K562 (cell line): Measurements from ENCODE around the gene ORAI1. TPM values are rescaled to one million over a fixed set of nuclear protein-coding genes. Genes with fewer than 3 reads are reported as not detected.

ENCODE experiments used
- ATF7 ChIP-seq: fragments of 450-650 bp; IDR thresholded peaks from 2 replicates; pipeline ENCODE4 v1.7.1; 2014; ENCODE audit warnings: mild to moderate bottlenecking, moderate library complexity
- CBX2 ChIP-seq: fragments of 200-600 bp; sonication (generic); IDR thresholded peaks from one replicate; pipeline ENCODE4 v1.6.1; 2012; ENCODE audit warnings: mild to moderate bottlenecking, low read length, inconsistent platforms; ENCODE audit not compliant: insufficient read depth, poor library complexity, severe bottlenecking
- CCAR2 ChIP-seq: fragments of 200-400 bp; formaldehyde crosslinking; IDR thresholded peaks from 2 replicates; pipeline ENCODE4 v1.6.1; 2017; ENCODE audit warnings: mild to moderate bottlenecking, low read depth, low read length
- HDAC2 ChIP-seq: fragments of 450-650 bp; IDR thresholded peaks from 2 replicates; pipeline ENCODE4 v1.6.1; 2016; ENCODE audit warnings: mild to moderate bottlenecking
- HEY1 ChIP-seq: fragments of 250-450 bp; sonication (Bioruptor Pico); IDR thresholded peaks from 2 replicates; pipeline ENCODE4 v1.5.0; 2020; ENCODE audit warnings: mild to moderate bottlenecking, moderate library complexity, borderline replicate concordance
- MCM7 ChIP-seq, 2 experiments: fragments of 450-650 bp; IDR thresholded peaks; 2 replicates each; pipeline ENCODE4 v1.6.1; 2016 to 2018
- NCOA2 ChIP-seq, 2 experiments: fragments of 450-650 bp; IDR thresholded peaks; 2 replicates each; pipeline ENCODE4 v1.6.1; 2018; ENCODE audit warnings: mild to moderate bottlenecking in 2 of 2, moderate library complexity in 1 of 2; ENCODE audit not compliant: partially characterized antibody in 2 of 2
- NFATC3 ChIP-seq: fragments of 450-650 bp; IDR thresholded peaks from 2 replicates; pipeline ENCODE4 v1.6.1; 2017; ENCODE audit warnings: mild to moderate bottlenecking
- NFE2L1 ChIP-seq: fragments of 450-650 bp; IDR thresholded peaks from 2 replicates; pipeline ENCODE4 v1.6.1; 2016; ENCODE audit warnings: missing genetic modification characterization, low read depth, mild to moderate bottlenecking, missing compliant biosample characterization, moderate library complexity, borderline replicate concordance
- POLR2B ChIP-seq: fragments of 450-650 bp; IDR thresholded peaks from 2 replicates; pipeline ENCODE4 v1.6.1; 2018; ENCODE audit warnings: low read depth; ENCODE audit not compliant: partially characterized antibody
- PRMT5 ChIP-seq: sonication (generic); formaldehyde crosslinking; IDR thresholded peaks from 2 replicates; pipeline ENCODE4 v1.5.0; 2020; ENCODE audit warnings: missing genetic modification reagents
- RFX5 ChIP-seq: IDR thresholded peaks from 2 replicates; pipeline ENCODE4 v1.6.1; 2011; ENCODE audit warnings: low read depth, mild to moderate bottlenecking, improper control_type of control experiment, low read length
- SLC30A9 ChIP-seq: fragments of 250-450 bp; sonication (Bioruptor Pico); IDR thresholded peaks from 2 replicates; pipeline ENCODE4 v1.8.0; 2022; ENCODE audit warnings: mild to moderate bottlenecking, moderate library complexity
- ZBED1 ChIP-seq: IDR thresholded peaks from 2 replicates; pipeline ENCODE4 v1.6.1; 2014
- ZBTB17 ChIP-seq: fragments of 450-650 bp; formaldehyde crosslinking; IDR thresholded peaks from 2 replicates; pipeline ENCODE4 v1.4.0; 2020; ENCODE audit warnings: mild to moderate bottlenecking
- ZNF175 ChIP-seq: fragments of 200-800 bp; sonication (Bioruptor generic); IDR thresholded peaks from 2 replicates; pipeline ENCODE4 v1.6.1; 2016; ENCODE audit warnings: low read depth, mild to moderate bottlenecking, missing genetic modification characterization, missing compliant biosample characterization
- ZNF347 ChIP-seq: fragments of 450-650 bp; formaldehyde crosslinking; IDR thresholded peaks from 2 replicates; pipeline ENCODE4 v1.4.0; 2020; ENCODE audit warnings: low read depth, mild to moderate bottlenecking, moderate library complexity
- ZNF717 ChIP-seq: fragments of 250-450 bp; sonication (Bioruptor Pico); IDR thresholded peaks from 2 replicates; pipeline ENCODE4 v1.5.0; 2021
- polyA plus RNA-seq, 8 experiments: library from polyadenylated mRNA; depleted of rRNA in 4 of 8; stranded (reverse) in 5 of 8; unstranded in 3 of 8; fragments of >200 nt; fragmentation: Nextera tagmentation in 2 of 8; fragmentation: Illumina TruSeq in 1 of 8; extraction: Ambion mirVana in 2 of 8; extraction: Trizol in 1 of 8; gene quantifications; 2 replicates each; pipeline versions ENCODE4 v1.2.1 to v1.2.3, GENCODE V29; 2011 to 2014; ENCODE audit warnings: inconsistent platforms in 1 of 8, missing spikeins in 1 of 8
- total RNA-seq, 7 experiments: library from RNA; depleted of rRNA in 6 of 7; stranded (reverse); fragments of >200 nt in 6 of 7; fragmentation: Illumina TruSeq in 2 of 7; extraction: Trizol in 2 of 7; gene quantifications; 2 replicates each; pipeline versions ENCODE4 v1.2.1 to v1.2.3, GENCODE V29; 2011 to 2021; ENCODE audit warnings: low replicate concordance in 1 of 7
- TF ChIP-seq, protein P1 (sequence below): IDR thresholded peaks from 2 replicates; pipeline ENCODE4 v1.6.1; 2016; ENCODE audit warnings: missing genetic modification characterization, missing compliant biosample characterization
- TF ChIP-seq, protein P2 (sequence below): sonication (generic); formaldehyde crosslinking; IDR thresholded peaks from 2 replicates; pipeline ENCODE4 v1.8.0; 2023; ENCODE audit warnings: mild to moderate bottlenecking, missing genetic modification reagents
- TF ChIP-seq, protein P3 (sequence below): fragments of 200-800 bp; sonication (Bioruptor generic); IDR thresholded peaks from 2 replicates; pipeline ENCODE4 v1.6.1; 2017; ENCODE audit warnings: missing genetic modification characterization, missing compliant biosample characterization
- TF ChIP-seq, protein P4 (sequence below): IDR thresholded peaks from 3 replicates; pipeline ENCODE4 v1.6.1; 2011; ENCODE audit warnings: borderline replicate concordance, mild to moderate bottlenecking, moderate library complexity; ENCODE audit not compliant: insufficient read length; ENCODE audit errors: extremely low read depth

The ORAI1 gene
- total and polyA plus RNA-seq, 9 of the 15 experiments (the other 6 are each of a cell fraction or from before 2014, with no cell fraction given): 2.6 to 23.8 (median 9.3) TPM

DNA sequence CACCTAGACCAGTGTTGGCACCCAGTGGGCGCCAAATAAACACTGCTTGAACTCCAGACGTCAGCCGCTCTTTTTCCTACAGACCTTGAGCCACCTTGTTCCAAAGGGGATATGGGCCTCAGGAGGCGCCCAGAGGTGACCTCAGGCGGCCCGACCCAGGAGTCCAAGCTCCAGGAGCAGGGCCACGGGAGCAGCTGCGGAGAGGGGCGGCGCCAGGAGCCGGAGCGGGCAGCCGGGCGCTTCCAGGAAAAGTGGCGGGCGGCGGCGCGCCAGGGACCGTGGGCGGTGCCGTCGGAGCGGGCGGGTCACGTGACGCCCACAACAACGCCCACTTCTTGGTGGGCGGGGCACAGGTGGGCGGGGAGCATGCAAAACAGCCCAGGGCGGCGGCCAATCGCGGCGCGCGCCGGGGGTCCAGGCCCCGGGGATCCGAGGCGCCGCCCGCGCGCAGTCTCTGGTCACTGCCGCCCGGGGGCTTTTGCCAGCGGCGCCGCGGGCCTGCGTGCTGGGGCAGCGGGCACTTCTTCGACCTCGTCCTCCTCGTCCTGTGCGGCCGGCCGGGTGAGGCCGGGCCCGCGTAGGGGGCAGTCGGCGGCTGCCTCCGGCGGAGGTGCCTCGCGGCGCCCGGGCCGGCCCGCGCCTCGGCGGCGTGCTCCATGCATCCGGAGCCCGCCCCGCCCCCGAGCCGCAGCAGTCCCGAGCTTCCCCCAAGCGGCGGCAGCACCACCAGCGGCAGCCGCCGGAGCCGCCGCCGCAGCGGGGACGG lies at the start of gene ORAI1 (continued):
- TF ChIP-seq, protein P1, sequence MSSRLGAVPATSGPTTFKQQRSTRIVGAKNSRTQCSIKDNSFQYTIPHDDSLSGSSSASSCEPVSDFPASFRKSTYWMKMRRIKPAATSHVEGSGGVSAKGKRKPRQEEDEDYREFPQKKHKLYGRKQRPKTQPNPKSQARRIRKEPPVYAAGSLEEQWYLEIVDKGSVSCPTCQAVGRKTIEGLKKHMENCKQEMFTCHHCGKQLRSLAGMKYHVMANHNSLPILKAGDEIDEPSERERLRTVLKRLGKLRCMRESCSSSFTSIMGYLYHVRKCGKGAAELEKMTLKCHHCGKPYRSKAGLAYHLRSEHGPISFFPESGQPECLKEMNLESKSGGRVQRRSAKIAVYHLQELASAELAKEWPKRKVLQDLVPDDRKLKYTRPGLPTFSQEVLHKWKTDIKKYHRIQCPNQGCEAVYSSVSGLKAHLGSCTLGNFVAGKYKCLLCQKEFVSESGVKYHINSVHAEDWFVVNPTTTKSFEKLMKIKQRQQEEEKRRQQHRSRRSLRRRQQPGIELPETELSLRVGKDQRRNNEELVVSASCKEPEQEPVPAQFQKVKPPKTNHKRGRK (tag): no peak
- TF ChIP-seq ZNF175 (CRISPR knock-in tag) (0 out of 2 replicates have a peak, but pooled peaks have one; percentile 47), ZNF717 (no peak), ZBED1 (0 out of 2 replicates have a peak, but pooled peaks have one; percentile 48), CCAR2 (no peak), HDAC2 (no peak; the same call in 1 of the 2 replicates), POLR2B (no peak), MCM7 (IDR thresholded peaks at IDR 0.05) (no peak), CBX2 (no peak), SLC30A9 (CRISPR knock-in tag) (no peak), NCOA2 (IDR thresholded peaks at IDR 0.05; ENCODE audit: partially characterized antibody in 2 of 2) (no peak), NFE2L1 (tag) (no peak), RFX5 (no peak), PRMT5 (no peak), ATF7 (peak; percentile 55; the same call in 1 of the 2 replicates), HEY1 (CRISPR knock-in tag) (no peak), ZBTB17 (CRISPR knock-in tag) (peak; percentile 44; the same call in 1 of the 2 replicates), NFATC3 (no peak), ZNF347 (no peak)
- TF ChIP-seq, protein P2, sequence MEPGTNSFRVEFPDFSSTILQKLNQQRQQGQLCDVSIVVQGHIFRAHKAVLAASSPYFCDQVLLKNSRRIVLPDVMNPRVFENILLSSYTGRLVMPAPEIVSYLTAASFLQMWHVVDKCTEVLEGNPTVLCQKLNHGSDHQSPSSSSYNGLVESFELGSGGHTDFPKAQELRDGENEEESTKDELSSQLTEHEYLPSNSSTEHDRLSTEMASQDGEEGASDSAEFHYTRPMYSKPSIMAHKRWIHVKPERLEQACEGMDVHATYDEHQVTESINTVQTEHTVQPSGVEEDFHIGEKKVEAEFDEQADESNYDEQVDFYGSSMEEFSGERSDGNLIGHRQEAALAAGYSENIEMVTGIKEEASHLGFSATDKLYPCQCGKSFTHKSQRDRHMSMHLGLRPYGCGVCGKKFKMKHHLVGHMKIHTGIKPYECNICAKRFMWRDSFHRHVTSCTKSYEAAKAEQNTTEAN (CRISPR knock-in tag): no peak
- TF ChIP-seq, protein P3, sequence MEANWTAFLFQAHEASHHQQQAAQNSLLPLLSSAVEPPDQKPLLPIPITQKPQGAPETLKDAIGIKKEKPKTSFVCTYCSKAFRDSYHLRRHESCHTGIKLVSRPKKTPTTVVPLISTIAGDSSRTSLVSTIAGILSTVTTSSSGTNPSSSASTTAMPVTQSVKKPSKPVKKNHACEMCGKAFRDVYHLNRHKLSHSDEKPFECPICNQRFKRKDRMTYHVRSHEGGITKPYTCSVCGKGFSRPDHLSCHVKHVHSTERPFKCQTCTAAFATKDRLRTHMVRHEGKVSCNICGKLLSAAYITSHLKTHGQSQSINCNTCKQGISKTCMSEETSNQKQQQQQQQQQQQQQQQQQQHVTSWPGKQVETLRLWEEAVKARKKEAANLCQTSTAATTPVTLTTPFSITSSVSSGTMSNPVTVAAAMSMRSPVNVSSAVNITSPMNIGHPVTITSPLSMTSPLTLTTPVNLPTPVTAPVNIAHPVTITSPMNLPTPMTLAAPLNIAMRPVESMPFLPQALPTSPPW (CRISPR knock-in tag): peak; percentile 82
- TF ChIP-seq, protein P4, sequence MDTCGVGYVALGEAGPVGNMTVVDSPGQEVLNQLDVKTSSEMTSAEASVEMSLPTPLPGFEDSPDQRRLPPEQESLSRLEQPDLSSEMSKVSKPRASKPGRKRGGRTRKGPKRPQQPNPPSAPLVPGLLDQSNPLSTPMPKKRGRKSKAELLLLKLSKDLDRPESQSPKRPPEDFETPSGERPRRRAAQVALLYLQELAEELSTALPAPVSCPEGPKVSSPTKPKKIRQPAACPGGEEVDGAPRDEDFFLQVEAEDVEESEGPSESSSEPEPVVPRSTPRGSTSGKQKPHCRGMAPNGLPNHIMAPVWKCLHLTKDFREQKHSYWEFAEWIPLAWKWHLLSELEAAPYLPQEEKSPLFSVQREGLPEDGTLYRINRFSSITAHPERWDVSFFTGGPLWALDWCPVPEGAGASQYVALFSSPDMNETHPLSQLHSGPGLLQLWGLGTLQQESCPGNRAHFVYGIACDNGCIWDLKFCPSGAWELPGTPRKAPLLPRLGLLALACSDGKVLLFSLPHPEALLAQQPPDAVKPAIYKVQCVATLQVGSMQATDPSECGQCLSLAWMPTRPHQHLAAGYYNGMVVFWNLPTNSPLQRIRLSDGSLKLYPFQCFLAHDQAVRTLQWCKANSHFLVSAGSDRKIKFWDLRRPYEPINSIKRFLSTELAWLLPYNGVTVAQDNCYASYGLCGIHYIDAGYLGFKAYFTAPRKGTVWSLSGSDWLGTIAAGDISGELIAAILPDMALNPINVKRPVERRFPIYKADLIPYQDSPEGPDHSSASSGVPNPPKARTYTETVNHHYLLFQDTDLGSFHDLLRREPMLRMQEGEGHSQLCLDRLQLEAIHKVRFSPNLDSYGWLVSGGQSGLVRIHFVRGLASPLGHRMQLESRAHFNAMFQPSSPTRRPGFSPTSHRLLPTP: no peak
